HG03354 (cell line): Measurements from ENCODE around the gene PI16.

Experiments
- ATAC-seq: cut with Tn5 transposase; IDR thresholded peaks from one replicate; pipeline ENCODE4 v1.9.1; 2021; ENCODE audit warnings: mild to moderate bottlenecking; ENCODE audit not compliant: unreplicated experiment, poor library complexity, severe bottlenecking

The PI16 gene

DNA sequence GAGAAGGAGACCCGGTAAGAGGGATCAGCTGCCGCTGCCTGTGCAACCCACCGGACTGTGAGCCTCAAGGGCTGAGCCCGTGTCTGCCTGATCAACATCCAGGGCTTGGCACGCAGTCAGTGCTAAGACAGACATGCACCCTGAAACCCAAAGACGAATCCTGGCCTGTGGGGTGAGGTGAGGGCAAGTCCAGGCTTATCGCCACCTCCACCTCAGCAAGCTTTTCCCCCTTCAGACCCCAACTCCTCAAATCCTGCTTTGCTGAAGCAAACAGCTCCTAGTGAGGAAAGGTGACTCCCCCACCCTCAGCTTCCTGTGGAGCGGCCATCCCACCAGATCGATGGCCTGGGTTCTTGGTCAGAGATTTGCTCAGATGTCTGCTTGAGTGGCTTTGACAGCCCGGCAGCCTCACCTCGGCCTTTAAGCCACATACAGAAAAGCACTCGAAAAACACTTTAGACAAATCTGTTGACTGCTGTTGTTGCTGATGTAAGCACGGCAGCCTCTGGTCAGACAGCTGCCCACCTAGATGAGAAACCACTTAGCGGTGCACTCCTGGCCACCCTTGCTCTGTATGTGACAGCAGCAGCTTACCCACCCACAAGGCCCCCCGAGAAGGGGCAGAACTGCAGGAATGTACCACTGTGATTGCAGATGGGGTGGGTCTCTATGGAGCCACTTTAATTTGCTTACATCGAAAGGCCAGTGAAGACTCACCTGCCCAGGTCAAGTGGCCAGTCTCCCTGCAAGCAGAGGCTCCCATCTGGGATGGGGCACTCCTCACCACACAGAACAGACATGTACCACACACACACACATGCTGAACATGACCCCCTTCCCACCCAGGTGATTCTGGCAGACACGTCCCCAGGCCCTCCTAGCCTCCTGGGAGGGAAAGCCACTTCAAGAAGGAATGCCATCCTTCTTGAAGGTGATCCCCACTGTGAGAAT, 16.6 kb downstream of the PI16 start:
- no peak for ATAC-seq

DNA sequence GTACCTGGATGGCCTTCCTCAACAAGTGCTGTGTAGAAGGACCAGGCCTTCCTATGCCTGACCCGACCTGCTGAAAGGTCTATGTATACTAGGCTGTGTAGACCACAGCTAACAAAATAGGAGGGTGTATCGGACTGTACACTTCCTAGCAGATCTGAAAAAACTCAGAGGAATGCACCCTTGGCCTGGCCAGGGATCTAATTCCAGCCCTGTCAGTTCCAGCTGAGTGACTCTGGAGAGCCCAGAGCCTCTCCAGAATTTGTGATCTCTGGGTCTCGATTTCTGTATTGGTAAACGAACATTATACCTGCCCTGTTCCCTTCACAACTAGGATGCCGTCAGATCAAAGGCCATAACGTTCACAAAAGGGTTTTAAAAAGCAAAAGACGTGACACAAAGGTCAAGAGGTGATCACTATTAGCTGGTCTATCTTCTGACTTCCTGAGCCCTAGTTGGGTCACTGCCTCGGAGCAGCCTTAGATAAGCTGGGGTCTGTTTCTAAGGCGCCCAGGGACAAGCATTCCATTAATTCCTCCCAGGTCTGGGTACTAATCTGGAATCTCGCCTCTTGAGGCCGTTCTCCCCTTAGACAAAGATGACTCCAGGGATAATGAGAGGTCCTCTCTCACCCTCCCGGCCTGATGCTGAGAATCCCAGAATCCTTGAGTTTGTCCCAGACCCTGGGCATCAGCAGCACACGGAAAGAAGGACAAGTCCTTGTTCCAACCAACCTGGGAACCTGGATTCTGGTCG, 17.6 kb downstream of the PI16 start:
- no peak for ATAC-seq

DNA sequence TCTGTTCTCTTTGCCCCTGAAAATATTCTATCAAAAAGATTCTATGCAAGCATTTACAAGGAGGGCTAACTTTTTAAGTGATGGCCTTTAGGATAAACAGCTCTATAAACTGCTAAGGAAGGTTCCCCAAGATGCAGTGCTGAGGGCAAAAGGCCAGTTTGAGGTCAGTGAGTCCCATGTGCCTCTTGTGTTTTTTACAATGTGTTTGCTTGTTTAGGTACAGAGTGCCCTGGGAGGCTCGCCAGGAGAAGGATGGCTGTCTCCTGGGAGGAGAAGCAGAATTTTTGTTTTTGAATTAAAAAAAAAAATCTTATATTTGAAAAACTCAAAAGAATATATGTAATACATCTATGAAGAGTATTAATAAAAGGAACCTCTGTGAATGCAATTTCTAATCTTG, 18.7 kb downstream of the PI16 start:
- no peak for ATAC-seq

DNA sequence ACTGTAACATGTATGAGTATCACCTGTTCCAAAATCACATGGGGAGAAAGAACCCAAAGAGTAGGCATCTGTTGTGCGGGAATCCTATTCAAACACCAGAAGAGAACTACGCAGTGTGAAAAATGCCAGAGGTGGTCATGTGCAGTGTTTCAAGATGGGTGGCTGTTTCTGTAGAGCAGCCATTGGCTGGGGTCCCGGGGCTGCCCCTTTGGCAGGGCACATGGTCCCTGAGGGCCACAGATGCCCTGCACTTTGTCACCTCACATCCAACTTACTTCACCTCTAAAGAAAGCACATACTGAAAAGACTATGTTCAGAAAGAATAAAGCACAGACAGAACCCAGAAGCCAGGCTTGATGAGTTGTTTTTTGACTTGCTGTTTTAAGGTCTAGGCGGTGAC, 19.1 kb downstream of the PI16 start:
- no peak for ATAC-seq

DNA sequence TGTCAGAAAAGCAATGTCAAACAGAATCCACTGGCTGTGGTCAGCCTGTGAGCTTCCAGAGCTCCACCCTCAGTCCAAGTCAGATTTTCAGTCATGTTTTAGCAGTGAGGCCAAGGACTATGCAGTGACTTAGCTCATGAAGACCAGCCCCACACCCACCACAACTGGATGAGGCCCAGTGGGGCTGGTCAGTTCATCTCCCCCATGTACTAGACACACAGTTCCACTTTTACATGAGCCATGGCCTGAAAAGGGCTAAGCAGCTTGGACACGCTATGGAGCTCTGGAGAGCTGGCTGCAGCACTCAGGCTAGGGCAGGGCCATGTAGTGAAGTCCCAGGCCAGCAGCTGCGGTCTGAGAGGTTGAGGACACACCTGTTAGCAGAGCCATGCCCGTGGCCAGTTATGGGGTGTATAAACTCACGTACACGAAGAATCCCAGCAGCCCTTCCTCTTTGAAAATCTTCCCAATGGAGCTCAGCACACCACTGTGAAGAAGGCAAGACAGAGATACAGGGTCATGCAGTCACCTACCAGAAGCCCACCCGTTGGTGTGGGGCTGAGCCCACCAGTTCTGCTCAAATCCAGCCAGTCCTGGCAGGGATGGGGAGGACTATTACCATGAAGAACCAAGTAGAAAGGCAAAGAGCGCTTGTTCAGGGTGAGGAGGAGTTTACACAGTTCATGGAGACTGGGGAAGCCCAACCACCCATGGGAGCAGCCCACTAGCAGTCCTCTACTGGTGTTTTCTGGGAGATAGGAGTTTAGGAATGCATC, 20.9 kb downstream of the PI16 start:
- ATAC-seq: no peak

DNA sequence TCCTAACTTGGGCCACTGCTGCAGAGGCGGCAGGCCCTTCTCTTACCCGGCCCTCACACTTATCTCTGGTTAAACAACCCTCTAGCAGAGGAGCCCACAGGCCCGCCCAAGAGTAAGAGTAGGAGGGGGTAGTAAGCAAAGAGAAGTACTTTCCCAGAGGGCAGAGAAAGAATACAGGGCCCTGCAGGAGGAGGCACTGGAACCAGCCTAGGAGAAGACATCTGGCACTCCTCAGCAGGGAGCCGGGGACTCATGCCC, 21.4 kb downstream of the PI16 start:
- ATAC-seq: no peak

DNA sequence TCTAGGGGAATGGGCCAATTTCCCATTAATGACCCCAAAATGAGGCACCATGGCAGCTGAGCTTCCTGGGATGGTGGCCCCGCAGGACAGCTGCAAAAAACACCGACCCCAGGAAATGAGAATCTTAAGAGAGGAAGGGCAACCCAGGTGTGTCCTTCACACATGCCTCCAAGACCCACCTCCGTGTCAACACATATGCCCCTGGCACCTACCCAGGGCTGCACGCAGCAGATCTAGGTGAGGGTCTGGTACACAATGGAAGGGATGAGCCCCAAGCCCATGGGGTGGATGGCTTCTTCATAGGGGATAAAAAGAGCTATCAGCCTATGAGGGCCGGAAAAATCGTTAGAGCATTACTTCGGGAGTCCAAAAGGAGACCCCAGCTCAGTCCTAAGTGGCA, 22.0 kb downstream of the PI16 start:
- ATAC-seq: no peak

DNA sequence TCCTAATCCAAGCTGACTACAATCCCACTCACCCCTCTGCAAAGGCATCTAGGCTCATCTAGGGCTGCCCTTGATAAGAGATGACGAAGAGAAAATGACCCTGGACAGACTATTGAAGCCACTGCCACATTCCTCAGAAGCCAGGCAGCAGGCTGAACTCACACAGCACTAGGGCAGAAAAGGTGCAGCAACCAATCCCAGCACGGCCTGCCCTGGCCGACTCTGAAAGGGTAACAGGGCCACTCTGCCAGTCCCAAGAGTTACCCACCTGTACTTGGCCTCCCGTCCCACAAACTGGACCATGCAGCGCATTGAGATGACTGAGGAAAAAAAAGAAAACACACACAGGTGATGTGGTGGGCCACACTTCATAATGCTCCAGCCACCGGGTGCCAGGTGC, 22.4 kb downstream of the PI16 start:
- no peak for ATAC-seq

DNA sequence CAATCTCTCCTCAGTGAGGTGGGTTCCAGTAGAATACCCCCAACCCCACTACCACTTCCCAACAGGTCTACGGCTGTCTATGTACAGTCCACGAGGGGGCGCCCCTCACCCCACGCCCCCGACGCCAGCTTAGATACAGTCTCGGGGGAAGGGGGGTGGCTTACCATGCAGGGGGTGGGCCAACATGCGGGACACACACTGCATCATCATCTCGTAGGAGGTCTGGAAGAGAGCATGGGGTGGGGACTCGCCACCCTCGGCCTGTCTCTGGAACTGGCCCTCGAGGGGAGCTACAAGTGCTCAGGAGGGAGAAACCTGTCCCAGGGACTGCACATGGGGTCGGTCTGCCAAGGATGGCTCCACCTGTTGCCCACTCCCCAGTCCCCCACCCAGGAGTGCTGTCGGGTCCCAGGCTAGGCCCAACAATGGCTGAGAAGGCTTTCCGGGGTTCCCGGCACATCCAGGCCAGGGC, 23.0 kb downstream of the PI16 start:
- no peak for ATAC-seq

DNA sequence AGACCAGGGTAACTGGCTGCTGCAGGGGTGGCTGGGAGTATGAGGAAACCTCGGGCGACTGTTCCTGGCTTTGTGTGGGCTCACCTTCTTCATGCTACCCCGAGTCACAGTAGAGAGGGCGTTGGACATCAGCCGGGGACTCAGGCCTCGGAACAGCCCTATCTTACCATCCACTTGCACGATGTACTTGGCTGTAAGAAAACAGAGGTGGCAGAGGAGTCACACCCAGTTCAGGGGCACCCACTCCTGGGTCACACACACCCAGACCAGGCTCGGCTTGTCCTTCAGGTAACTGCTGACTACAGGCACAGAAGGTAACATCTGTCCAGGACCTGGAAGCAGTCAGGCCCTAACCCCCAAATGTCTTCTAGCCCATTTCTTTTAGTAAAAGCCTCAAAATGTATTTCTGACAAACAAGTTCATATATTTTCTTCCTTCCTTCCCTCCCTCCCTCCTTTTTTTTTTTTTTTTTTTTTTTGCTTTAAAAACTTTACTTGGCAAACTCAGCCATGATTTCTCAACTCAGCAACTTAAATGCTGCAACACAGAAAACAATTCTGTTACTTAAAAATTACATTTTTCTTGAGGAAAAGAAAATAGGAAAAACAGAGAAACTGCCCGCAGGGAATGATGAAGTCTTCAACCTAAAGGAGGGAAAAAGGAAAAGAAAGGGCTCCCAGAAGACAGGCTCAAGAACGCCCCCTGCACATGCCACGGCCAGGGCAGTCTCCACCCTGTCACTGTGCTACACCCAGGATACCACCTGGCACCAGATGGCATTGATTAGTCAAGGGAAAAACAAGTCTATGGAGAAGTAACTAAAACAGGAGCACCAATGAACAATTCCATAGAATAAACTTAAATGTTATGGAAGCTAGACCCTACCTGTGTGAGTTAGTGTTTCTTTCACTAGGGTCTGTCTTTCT, 24.1 kb downstream of the PI16 start:
- no peak for ATAC-seq

DNA sequence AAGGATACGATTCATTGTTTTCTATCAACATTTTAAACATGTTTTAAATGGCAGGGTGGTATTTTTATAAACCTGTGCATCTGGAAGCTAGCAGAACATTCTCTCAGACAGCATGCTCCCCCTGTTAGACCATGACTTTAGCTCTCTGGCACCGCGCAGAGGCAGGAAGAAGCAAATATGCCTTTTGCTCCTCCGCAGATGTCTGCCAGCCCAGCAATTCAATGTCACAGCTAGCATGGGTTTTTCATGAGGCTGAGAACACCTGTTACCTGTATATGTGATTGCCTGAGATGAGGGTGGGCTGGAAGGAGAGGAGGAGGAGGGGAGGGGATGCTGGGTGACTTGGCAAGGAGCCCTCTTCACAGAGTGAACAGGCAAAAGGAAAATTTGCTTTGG, 24.8 kb downstream of the PI16 start:
- no peak for ATAC-seq

DNA sequence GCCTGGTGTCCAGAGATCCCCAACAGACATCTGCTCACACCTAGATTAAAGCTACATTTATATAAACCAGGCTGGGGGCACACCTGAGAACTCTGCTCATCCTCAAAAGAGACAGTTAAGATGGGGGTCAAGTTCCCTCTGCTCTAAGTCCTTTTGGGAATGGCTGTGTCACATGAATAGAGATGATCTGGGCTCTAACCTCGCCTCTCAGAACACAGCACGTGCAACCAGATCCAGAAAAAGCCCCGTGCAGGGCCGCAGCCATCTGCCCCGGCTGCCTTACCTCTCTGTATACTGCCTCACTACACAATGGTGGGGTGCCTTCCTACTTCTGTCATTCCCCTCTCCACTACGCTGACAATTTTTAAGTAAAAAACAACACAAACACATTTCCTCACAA, 25.6 kb downstream of the PI16 start:
- ATAC-seq: no peak

DNA sequence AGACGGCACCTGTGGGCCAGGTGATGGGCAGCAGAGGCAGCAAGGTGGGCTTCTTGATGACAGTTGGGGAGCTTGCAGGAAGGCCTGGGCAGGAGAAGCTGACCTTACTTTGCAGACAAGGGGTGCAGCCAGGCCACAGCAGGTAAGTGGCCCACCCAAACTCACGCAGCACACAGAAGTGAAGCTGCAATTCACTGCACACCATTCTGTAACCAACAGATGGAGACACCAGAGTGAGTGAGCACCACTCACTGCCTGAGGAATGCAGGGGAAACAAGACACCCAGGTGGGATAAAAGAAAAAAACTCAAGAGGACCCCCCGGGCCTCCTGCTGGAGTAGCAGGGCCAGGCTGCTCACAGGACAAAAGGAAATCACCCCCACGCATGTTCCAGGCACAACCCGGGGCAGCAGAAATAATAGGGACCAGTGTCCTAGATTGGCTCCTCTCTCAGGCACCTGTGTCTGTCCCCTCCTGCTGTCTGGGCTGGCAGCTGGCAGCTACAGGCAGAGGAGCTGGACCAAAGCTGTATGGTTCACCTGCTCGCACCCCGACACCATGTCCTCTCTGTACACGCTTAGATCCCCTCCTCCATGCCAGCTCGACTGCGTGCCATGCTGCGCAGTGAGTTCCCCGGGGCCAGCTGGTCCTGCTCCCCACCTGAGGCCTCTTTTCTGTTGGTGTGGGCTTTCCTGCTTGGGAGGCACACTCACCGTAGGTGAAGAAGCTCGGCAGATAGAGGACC, 26.5 kb downstream of the PI16 start:
- ATAC-seq: no peak

DNA sequence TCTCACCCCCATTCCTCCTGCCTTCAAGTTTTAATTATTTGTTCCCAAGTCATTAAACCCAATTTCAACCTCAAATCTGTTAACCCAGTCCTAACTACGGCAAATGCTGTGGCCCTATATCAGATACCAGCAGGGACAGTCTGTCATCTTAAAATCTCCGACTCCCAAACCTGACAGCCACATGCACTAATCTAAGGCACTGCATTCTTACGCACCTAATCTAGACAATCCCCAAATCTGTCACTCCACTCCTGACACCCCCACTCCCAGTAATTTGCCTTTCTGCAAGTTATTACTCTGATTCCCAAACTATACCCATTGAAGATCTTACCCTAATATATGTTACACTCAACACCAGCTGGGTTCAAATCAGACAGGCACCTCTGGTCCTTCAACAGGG, 29.0 kb downstream of the PI16 start:
- no peak for ATAC-seq

DNA sequence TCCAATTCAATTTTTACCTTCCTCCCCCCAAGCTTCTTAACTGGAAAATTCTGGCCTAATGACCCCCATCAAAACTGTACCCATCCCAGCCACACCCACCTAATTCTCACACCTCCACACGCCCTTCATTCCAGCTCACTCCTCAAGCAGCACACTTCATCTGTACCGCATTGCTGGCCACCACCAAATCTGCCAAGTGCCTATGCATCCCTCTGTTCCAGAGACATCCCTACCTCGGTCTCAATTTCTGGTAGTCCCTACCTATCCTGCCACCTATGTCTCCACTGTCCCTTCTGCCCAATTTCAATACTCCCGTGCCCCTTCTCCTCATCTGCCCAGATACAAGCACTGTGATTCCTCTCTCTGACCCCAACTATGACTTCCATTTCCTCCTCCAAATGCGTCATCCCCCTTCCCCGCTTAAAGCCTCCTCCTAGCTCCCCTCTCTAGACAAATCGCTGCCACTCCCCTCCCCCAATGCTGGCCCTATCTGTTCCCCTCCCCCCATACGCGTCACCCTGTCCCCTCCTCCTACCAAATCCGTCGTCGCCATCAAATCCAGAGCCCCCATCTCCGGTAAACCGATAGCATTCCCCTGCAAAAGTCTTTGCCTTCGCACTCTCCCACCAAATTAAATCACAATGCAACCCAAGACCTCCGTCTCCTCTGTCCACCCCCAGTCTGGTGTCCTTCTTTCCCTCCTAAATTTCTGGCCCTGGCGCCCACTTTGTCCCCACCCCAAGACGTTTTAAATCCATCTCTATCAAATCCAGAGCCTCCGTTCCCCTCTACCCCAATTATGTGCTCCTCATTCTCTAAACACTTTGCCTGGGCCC, 30.3 kb downstream of the PI16 start:
- ATAC-seq: no peak

DNA sequence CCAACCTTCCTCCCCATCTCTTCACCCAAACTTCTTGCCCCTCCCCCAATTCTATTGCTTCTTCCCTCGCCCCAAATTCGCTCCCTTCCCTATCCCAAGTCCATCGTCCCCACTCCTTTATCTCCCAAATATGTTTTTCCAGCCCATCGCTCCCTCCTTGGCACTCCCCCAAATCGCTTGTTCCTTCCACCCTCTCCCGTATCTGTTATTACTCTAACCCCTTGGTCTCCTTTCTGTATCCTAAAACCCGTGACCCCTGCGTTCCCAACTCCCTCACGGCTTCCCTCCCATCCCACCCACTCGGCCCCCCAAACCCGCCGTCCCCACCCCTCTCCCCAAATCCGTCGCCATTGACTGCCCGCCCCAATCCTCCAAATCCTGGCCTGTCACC, 30.9 kb downstream of the PI16 start:
- no peak for ATAC-seq

DNA sequence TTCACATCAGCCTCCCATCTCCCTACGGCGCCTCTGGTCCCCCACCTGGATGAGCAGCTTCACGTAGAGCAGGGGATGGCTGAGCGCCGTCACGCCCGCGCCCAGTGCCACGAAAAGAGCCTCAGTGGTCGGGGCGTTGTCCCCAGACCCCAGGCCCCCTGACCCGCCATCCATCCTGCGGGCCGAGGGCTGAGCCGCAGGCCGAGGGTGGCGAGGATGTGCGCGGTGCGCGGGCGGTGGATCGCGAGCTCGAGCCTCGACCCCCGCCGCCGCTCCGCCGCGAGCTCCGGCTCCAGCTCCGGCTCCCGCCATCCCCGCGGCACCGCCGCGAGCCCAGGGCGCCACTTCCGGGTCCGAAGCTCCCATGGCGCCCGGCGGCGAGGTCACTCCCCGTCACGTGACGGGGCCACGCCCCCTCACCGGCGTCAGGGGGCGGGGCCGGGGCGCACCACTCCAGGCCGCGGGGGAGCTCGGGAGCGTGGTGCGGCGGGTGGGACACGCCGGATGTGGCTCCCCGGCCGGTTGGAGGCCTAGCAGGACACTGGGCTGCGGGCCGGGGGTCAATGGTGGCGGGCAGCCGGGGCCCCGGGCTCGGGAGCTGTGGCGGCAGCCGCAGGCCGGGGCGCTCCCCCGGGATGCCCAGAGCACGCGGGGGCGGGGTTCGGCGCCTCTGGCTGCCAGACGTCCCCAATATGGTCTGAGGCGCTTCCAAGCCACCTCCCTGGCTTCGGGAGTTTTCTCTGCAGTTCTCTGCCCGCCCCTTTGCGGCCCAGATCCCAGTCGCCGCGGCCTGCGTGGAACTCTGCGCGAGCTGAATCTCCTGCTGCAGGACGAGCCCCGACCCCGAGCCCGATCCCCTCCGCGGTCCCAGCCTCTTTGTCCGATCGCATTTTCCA, 31.5 kb downstream of the PI16 start, which contains the start of gene MTCH1:
TSS of gene MTCH1 (minus strand) at position 389 of the 896 bp plus-strand sequence. CDS start at position 366, 23 bp downstream.
- peak; percentile 82 for ATAC-seq
